ENCODE measurements around the gene ELMO1. TPM values are rescaled to one million over a fixed set of nuclear protein-coding genes. Genes with fewer than 3 reads are reported as not detected.

The ELMO1 gene
- total and polyA plus RNA-seq, 2 experiments from 2014 or later: 6.5 to 24.9 TPM

- TF ChIP-seq ZNF462 (CRISPR knock-in tag; IDR thresholded peaks at IDR 0.05) (no peak), CTCF (conservative IDR thresholded peaks at IDR 0.05; ENCODE audit: low read depth in 2 of 2) (no peak), REST (IDR thresholded peaks at IDR 0.05; ENCODE audit: unreplicated experiment) (no peak), STAT1 (IDR thresholded peaks at IDR 0.05; ENCODE audit: unreplicated experiment) (no peak), NANOG (IDR thresholded peaks at IDR 0.05; ENCODE audit: borderline replicate concordance) (no peak), CREB1 (CRISPR knock-in tag; IDR thresholded peaks at IDR 0.05; ENCODE audit: low read depth) (no peak), JUNB (IDR thresholded peaks at IDR 0.05; ENCODE audit: unreplicated experiment) (no peak), ZNF114 (CRISPR knock-in tag; IDR thresholded peaks at IDR 0.05) (no peak), ZNF331 (CRISPR knock-in tag; IDR thresholded peaks at IDR 0.05; ENCODE audit: low read depth) (no peak)
Measured at GRCh38 chr7:37209195-37209594, 239.5 kb downstream of the ELMO1 start (continued).

All from GM23338 (cell line).